ENCODE measurements around the gene TENM4.

The TENM4 gene

DNA sequence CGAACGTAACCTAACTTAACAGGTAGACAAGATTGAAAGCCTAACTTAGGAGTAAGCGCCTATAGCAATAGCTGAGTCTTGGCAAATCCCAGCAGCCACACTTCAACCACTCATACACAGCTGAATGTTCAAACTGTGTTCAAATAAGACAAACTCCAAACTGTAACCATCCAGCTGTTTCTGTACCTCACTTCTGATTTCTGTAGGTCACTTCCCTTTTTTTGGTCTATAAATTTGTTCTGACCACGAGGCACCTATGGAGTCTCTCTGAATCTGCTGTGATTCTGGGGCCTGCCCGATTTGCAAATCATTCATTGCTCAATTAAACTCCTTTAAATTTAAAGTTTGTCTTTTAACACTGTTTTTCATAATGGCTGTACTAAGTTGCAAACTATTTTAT, 8.2 kb upstream of the TENM4 start:
- DNase-seq (ENCODE audit: low read depth, low spot score): no peak

GRCh38 chr11:79447038-79447786, 6.4 kb upstream of the TENM4 start:
- DNase-seq (ENCODE audit: low read depth, low spot score): no peak

GRCh38 chr11:79444923-79445322, 4.1 kb upstream of the TENM4 start:
- DNase-seq (ENCODE audit: low read depth, low spot score): no peak

- DNase-seq (ENCODE audit: low read depth, low spot score): no peak
These were observed 638 bp upstream of the TENM4 start for GRCh38 chr11:79441461-79441875.

- DNase-seq (ENCODE audit: low read depth, low spot score): no peak
These were observed 802 bp downstream of the TENM4 start for GRCh38 chr11:79439886-79440570.

DNA sequence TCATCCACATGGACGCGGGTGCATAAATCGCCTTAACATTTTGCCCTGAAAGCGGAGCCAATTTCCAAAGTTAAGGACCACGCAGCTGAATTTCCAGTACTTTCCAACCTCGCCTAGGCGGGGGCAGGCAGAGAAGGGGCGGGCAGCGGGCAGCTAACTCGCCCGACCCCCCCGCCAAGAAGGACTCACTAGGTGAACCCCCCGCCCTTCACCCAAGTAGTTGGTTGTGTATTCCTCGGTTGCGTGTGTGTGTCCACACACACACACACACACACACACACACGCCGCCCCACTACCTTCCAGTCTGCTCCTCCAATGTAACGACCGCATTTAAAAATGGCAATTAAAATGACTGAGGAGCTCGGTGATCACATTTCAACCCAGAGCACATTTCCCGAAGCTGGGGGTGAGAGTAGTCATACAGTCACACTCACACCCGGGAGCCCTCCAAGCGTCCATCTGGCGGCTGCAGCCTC, 1.4 kb downstream of the TENM4 start:
- DNase-seq (ENCODE audit: low read depth, low spot score): no peak

GRCh38 chr11:79438631-79439409, 2.0 kb downstream of the TENM4 start:
- no peak for DNase-seq (ENCODE audit: low read depth, low spot score)

DNA sequence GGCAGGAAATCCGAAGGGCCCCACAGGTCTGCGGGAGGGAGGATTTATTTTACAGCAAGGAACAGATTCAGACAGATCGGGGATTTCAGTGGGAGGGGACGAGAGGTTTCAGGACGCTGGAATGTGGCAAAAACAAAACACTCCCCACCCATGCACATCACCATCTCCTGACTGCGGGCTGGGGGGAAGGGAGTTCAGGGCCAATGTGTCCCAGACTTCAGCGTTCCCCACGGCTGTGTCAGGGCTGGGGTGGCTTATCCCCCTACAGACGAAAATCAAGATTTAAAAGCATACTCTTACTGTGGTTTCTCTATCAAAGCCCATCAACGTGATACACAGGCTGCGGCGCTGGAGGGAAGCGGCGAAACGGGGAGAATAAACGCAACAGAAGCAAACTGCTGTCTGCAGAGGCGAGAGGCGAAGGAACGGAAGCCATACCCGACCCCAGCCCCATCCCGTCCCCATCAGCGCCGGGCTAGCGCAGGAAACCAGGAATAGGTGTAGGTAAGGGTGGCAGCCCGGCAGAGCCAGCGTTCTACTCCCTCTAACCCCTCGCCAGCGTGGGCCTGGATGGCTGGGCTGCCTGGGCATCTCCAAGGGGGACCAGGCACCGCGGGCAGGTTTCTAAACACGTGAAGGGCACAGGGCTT, 2.7 kb downstream of the TENM4 start:
- no peak for DNase-seq (ENCODE audit: low read depth, low spot score)

- DNase-seq (ENCODE audit: low read depth, low spot score): no peak
These were observed 3.4 kb downstream of the TENM4 start for GRCh38 chr11:79437278-79437980.

DNA sequence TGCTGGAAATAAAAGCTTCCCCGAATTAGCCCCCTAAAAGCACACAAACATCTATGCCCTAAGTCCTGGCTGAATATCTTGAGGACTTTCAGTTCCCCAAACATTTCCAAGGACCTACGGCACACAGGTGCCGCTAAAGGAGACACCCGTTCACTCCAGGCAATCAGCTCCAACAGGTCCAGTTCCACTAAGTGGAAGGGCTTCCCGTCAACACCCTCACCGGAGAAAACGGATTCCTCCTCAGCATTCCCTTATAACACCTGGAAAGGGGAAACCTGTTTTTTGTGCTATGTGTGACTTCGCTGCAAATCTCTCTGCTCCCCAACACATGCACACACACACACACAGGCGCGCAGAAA, 3.9 kb downstream of the TENM4 start:
- no peak for DNase-seq (ENCODE audit: low read depth, low spot score)

- DNase-seq (ENCODE audit: low read depth, low spot score): no peak
These were observed 6.5 kb downstream of the TENM4 start for GRCh38 chr11:79434283-79434682.

GRCh38 chr11:79432138-79432537, 8.7 kb downstream of the TENM4 start:
- DNase-seq (ENCODE audit: low read depth, low spot score): no peak

DNA sequence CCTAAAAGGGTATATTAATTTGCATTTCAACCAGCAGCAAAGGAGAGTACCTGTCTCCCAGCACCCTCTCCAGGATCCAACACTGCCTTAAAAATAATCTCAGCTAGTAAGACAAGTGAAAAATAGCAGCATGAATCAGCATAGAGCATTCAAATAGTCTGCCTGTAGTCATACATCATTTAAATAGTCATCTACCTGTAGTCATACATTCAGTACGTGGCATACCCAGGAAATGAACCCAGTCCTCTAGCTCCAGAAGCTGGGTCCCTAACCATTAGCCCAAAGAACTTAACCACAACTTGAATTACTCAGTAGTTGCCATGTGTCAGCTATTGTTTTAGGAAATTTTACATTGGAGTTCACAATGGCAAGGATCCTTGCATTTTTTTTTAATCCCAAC, 9.3 kb downstream of the TENM4 start:
- DNase-seq (ENCODE audit: low read depth, low spot score): no peak

DNA sequence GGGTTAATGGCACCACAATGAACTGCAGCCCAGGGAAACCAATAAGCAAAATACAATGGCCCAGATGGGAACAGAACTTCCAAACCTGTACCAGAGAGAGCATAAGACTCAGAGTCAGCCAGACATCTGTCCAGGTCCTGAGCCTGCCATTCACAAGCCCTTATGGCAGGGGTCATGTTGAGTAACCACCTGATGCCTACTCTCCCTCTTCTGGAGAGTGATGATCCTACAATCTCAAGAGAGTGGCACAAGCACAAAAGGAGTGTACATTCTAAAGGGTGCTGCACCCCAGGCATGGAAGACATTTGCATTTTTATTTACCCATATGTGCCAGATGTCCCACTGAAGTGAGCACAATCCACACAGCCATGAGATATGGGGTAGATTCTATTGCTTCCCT, 10.6 kb downstream of the TENM4 start:
- DNase-seq (ENCODE audit: low read depth, low spot score): no peak

GRCh38 chr11:79428406-79428805, 12.4 kb downstream of the TENM4 start:
- no peak for DNase-seq (ENCODE audit: low read depth, low spot score)

DNA sequence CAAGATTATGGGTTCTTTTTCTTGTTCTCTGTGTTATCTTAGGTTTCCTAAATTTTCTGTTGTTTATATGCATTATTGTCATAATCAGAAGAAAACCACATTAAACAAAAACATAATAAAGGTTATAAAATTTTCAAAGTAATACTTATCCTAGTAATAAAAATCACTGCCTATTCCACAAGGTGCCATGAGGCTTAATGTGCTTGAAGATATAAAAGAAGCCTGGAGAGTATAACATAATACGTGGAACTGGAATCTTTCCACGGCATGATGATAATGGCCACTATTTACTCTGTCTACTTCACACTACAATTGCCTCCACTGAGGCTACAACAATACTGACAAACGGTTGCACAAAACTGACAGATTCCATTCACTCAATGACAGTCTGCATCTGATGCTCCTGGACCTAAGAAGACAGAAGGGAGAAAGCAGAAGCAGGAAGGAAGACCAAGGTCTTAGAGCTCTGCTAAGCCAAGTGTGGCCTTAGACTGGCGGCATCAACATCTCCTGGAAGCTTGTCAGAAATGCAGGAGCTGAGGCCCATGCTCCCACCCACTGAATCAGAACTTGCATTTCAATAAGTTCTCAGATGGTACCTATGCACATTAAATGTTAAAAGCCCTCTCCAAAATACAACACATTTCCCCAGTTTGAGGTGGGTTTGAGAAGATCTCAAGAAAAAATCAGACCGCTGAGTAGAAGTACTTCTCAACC, 13.1 kb downstream of the TENM4 start:
- DNase-seq (ENCODE audit: low read depth, low spot score): no peak

DNA sequence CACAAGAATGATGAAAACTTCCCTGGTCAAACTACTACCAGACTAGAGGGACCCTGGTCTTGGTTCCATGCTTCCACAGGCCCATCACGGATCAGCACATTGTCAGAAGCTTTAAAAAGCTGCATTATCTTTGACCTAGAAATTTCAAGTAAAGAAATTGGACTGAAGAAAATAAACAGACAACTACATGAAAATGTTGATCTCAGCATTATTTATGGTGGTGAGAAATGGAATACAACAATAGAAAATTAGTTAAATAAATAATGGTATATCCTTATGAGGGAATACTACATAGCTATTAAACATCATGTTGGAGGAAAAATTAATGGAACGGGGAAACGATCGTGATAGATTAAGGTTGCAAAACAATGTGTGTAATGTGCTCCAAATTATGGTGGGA, 13.7 kb downstream of the TENM4 start:
- no peak for DNase-seq (ENCODE audit: low read depth, low spot score)

- DNase-seq (ENCODE audit: low read depth, low spot score): no peak
These were observed 15.4 kb downstream of the TENM4 start for GRCh38 chr11:79425463-79425862.

GRCh38 chr11:79423736-79424135, 17.1 kb downstream of the TENM4 start:
- DNase-seq (ENCODE audit: low read depth, low spot score): no peak

DNA sequence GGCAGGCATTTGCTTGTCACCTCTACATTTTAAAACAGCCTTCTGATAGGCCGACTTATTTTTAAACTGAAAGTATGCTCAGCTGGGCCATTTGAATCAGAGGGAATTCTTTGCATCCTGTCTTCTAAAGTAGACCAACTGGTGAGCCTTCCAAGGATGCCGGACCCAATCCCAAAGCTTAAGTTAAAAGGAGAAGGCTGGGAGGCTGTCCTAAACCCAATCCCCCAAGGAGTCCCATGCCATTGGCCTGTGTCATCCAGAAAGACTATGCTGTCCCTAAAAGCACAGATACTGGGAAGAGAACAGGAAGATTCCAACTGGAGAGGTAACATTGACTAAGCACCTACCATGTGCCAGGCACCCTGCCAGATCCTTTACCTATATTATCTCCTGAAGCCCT, 18.0 kb downstream of the TENM4 start:
- no peak for DNase-seq (ENCODE audit: low read depth, low spot score)

- DNase-seq (ENCODE audit: low read depth, low spot score): no peak
These were observed 19.0 kb downstream of the TENM4 start for GRCh38 chr11:79421820-79422219.

Measured in iPS DF 19.7 (cell line).